ENCODE measurements around the gene GRID2. TPM values are rescaled to one million over a fixed set of nuclear protein-coding genes. Genes with fewer than 3 reads are reported as not detected.

Gene GRID2
- total RNA-seq, 1 donor from 2014 or later: not detected

DNA sequence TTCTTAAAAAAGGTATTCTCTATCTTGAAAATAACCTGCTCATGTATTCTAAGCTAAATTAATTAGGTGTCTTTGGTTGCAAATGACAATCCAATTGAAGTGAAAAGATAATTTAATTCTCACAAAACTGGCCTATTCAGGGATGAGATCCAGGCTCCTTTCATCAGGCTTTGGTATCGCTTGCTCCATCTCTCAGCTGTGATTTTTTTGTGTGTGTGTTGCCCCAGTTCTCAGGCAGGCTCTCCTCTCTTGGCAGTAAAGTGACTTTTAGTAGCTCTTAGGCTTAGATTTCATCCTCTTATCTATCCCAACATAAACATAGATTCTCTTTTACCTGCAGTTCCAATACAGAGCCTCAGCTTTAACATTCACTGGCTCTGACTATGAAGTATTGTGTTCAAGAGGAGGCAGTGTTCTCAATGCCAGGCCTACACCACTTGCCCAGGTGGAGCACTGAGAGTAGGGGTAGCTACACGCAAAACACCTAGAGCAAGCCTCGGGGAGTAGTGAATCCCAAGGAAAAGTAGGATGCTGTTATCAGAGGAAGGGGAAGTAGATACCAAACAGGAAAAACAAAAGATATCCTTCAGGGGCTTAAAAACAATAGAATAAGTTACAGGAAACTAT, 1132.3 kb downstream of the GRID2 start:
- DNase-seq: no peak
- H3K4me1 ChIP-seq: no peaks in the 10 kb centered on the region
- intact Hi-C loops (cut with micrococcal nuclease): no loop called here
- TF ChIP-seq, protein P1, sequence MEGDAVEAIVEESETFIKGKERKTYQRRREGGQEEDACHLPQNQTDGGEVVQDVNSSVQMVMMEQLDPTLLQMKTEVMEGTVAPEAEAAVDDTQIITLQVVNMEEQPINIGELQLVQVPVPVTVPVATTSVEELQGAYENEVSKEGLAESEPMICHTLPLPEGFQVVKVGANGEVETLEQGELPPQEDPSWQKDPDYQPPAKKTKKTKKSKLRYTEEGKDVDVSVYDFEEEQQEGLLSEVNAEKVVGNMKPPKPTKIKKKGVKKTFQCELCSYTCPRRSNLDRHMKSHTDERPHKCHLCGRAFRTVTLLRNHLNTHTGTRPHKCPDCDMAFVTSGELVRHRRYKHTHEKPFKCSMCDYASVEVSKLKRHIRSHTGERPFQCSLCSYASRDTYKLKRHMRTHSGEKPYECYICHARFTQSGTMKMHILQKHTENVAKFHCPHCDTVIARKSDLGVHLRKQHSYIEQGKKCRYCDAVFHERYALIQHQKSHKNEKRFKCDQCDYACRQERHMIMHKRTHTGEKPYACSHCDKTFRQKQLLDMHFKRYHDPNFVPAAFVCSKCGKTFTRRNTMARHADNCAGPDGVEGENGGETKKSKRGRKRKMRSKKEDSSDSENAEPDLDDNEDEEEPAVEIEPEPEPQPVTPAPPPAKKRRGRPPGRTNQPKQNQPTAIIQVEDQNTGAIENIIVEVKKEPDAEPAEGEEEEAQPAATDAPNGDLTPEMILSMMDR (IDR thresholded peaks at IDR 0.05; ENCODE audit: borderline replicate concordance): no peak
- no peaks in the 10 kb centered on the region for H3K9me3 ChIP-seq (replicated peaks)
- H3K36me3 ChIP-seq: no peaks in the 10 kb centered on the region
- H3K4me3 ChIP-seq: no peak overlapping the region
- no peak overlapping the region for H3K27ac ChIP-seq (replicated peaks)
- H3K27me3 ChIP-seq (ENCODE audit: low read depth): no peaks in the 10 kb centered on the region

DNA sequence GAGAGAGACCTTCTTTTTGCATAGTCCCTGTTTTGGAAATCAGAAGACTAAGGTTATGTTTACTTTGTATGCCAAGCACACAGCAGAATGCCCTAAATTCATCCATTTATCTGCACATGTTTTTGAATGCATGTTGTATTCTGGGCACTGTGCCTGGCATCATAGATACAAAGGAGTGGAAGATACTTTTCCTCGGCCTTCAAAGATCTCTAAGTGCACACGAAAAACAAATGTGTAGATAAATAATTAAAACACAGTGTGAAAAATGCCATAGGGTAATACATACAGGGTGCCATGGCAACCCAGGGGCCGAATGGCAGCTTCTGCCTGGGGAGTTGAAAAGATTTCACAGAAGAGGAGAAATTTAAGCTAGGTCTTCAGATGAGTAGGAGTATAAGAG, 1134.2 kb downstream of the GRID2 start:
- Histone ChIP-seq H3K9me3 (replicated peaks) (no peaks in the 10 kb centered on the region), H3K36me3 (no peaks in the 10 kb centered on the region), H3K4me3 (no peak overlapping the region), H3K27ac (replicated peaks) (no peak overlapping the region), H3K4me1 (no peaks in the 10 kb centered on the region), H3K27me3 (ENCODE audit: low read depth) (no peaks in the 10 kb centered on the region)
- TF ChIP-seq, protein P1 (IDR thresholded peaks at IDR 0.05; ENCODE audit: borderline replicate concordance): no peak
- no peak for DNase-seq
- intact Hi-C loops (cut with micrococcal nuclease): no loop called here

DNA sequence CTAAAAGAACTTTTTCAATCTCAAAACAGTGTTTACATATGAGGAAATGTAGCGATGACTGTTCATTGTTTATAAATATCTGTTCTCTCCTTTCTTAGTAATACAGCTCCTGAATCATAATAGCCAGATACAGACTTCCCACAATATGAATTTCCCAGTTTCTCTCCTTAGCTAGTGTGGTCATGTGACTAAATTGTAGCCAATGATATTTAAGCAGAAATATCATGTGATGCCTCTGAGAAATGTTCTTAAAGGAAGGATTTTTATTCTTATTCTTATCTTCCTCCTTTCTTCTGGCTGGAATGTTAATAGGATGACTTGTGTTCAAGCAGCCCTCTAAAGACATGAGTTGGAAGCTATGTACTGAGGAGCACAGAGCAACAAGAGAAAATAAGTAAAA, 1141.1 kb downstream of the GRID2 start:
- no peaks in the 10 kb centered on the region for H3K9me3 ChIP-seq (replicated peaks)
- H3K27ac ChIP-seq (replicated peaks): no peak overlapping the region
- intact Hi-C loops (cut with micrococcal nuclease): no loop called here
- no peaks in the 10 kb centered on the region for H3K27me3 ChIP-seq (ENCODE audit: low read depth)
- H3K36me3 ChIP-seq: no peaks in the 10 kb centered on the region
- H3K4me3 ChIP-seq: no peak overlapping the region
- TF ChIP-seq, protein P1 (IDR thresholded peaks at IDR 0.05; ENCODE audit: borderline replicate concordance): no peak
- no peaks in the 10 kb centered on the region for H3K4me1 ChIP-seq
- DNase-seq: no peak

DNA sequence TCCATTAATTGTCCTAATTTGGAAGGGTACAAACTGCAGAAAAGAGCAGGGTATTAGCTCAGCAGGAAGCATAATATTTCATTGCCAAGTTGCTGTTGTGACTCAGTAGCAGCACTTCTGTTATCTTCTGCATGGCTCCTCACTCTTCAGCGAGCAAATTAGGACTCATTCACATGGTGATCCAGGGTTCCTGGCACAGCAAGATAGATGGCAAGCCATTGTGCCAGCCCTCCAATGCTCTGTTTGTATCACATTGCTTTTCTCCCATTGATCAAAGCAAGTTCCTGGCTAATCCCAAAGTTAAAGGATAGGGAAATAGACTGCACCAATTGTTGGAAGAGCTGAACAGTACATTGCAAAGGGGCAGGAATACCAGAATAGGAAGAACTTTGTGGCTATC, 1142.3 kb downstream of the GRID2 start:
- intact Hi-C loops (cut with micrococcal nuclease): no loop called here
- Histone ChIP-seq H3K27ac (replicated peaks) (no peak overlapping the region), H3K27me3 (ENCODE audit: low read depth) (no peaks in the 10 kb centered on the region), H3K9me3 (replicated peaks) (no peaks in the 10 kb centered on the region), H3K4me3 (no peak overlapping the region), H3K4me1 (no peaks in the 10 kb centered on the region), H3K36me3 (no peaks in the 10 kb centered on the region)
- DNase-seq: no peak
- TF ChIP-seq, protein P1 (IDR thresholded peaks at IDR 0.05; ENCODE audit: borderline replicate concordance): no peak

DNA sequence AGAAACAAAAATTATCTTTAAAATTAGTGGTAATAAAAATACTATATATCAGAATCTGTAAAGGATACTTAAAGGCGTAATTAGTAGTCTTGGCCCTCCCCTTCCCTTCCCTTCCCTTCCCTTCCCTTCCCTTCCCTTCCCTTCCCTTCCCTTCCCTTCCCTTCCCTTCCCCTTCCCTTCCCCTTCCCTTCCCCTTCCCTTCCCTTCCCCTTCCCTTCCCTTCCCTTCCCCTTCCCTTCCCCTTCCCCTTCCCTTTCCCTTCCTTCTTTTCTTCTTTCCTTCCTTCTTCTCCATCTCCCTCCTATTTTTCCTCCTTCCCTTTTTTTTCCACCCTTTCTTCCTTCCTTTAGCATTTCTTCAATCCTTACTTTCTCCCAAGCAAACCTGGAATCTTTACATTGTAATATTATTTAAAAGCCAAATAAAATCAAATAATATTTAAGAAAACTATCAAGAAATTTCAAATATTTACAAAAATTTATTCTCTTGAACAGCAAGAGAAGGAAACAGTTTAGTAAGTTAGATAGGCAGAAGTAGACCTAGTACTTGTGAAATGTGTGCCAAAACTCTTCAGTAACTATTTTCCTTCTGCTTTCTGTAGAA, 1145.0 kb downstream of the GRID2 start:
- no peaks in the 10 kb centered on the region for H3K9me3 ChIP-seq (replicated peaks)
- intact Hi-C loops (cut with micrococcal nuclease): no loop called here
- TF ChIP-seq, protein P1 (IDR thresholded peaks at IDR 0.05; ENCODE audit: borderline replicate concordance): no peak
- no peaks in the 10 kb centered on the region for H3K36me3 ChIP-seq
- H3K27ac ChIP-seq (replicated peaks): no peak overlapping the region
- H3K4me1 ChIP-seq: no peaks in the 10 kb centered on the region
- H3K27me3 ChIP-seq (ENCODE audit: low read depth): no peaks in the 10 kb centered on the region
- no peak for DNase-seq
- no peak overlapping the region for H3K4me3 ChIP-seq

All from left ventricle myocardium inferior (tissue), 1 donor.